ENCODE measurements around the gene ACR.

GRCh38 chr22:50734343-50734771, 3.6 kb upstream of the ACR start:
- no peak for TF ChIP-seq POLR2AphosphoS5 (IDR thresholded peaks at IDR 0.05; ENCODE audit: low read depth, low read length)
- no peak for TF ChIP-seq CTCF (IDR thresholded peaks at IDR 0.05)
- TF ChIP-seq TCF7L2 (IDR thresholded peaks at IDR 0.05; ENCODE audit: low read depth, low read length): no peak
- no peak for TF ChIP-seq REST (IDR thresholded peaks at IDR 0.05; ENCODE audit: insufficient read depth in 1 of 2, low read depth in 2 of 2, low read length in 1 of 2)

Data from Panc1 (cell line).